Psoas muscle (tissue), 8 donors: ENCODE measurements around the gene PIGN. TPM values are rescaled to one million over a fixed set of nuclear protein-coding genes. Genes with fewer than 3 reads are reported as not detected.

Experiments used
- ATAC-seq, 4 donors: fragments of 200-7000 bp; cut with Tn5 transposase; one replicate each; pipeline ENCODE4 v1.9.1; 2020; ENCODE audit warnings: moderate library complexity in 3 of 4, mild to moderate bottlenecking in 2 of 4
- DNase-seq, 2 donors: peaks; one replicate each; pipeline ENCODE4 v3.0.0-alpha.2; 2020
- H3K27ac ChIP-seq: fragments of 200-600 bp; one replicate; pipeline ENCODE4 v1.8.0; 2022
- H3K27me3 ChIP-seq, 3 donors: fragments of 200-600 bp in 1 of 3; one replicate each; pipeline versions ENCODE4 v1.6.1 to v1.8.0; 2013 to 2022; ENCODE audit warnings: low read length in 2 of 3, mild to moderate bottlenecking in 2 of 3, moderate library complexity in 1 of 3; ENCODE audit not compliant: insufficient read depth in 3 of 3
- H3K36me3 ChIP-seq, 2 donors: fragments of 200-600 bp in 1 of 2; one replicate each; pipeline versions ENCODE4 v1.6.1 to v1.8.0; 2013 to 2022; ENCODE audit warnings: low read depth in 1 of 2, mild to moderate bottlenecking in 1 of 2, moderate library complexity in 1 of 2; ENCODE audit not compliant: insufficient read depth in 1 of 2
- H3K4me1 ChIP-seq: fragments of 200-600 bp; one replicate; pipeline ENCODE4 v1.8.0; 2022
- H3K4me3 ChIP-seq: fragments of 200-600 bp; one replicate; pipeline ENCODE4 v1.8.0; 2022; ENCODE audit warnings: mild to moderate bottlenecking
- H3K9me3 ChIP-seq: fragments of 200-600 bp; one replicate; pipeline ENCODE4 v1.8.0; 2022
- CTCF ChIP-seq: fragments of 200-600 bp; IDR thresholded peaks from one replicate; pipeline ENCODE4 v1.8.0; 2022; ENCODE audit warnings: antibody characterized with exemption
- WGBS, 3 donors: extraction: QIAGEN DNeasy Blood & Tissue Kit; methylation state at CpG; one replicate each; pipeline versions ENCODE4 v1.1.6 to v1.1.7; 2013; 5-methylcytosine and 5-hydroxymethylcytosine counted together
- intact Hi-C, 2 donors: fragments of 100-400 bp; cut with DNase I; formaldehyde crosslinking; loops; one replicate each; pipeline versions ENCODE4 v1.11.0 to v1.14.2; 2022
- polyA plus RNA-seq, 3 donors: library from polyadenylated mRNA; stranded (reverse); fragments of 200-250 nt; gene quantifications; one replicate each; pipeline ENCODE4 v1.2.3, GENCODE V29; 2013
- total RNA-seq, 4 donors: library from RNA; stranded (reverse); fragmentation: NEBNext Ultra II Directional in 2 of 4; extraction: Animal tissue kit (Norgen Biotek cat#: 25700) in 2 of 4; gene quantifications; one replicate each; pipeline versions ENCODE4 v1.2.1 to v1.2.4, GENCODE V29; 2021 to 2023
- donor health status: healthy with polysubstance abuse.
- donor health status: DM: no; HTN: no; CAD: no; lungs with moderate emphysema.
- donor health status: Bipolar disorder and iron deficiency.
- donor health status: healthy.
- donor health status: DM: yes; HTN: yes; CAD: no.
- donor health status: DM: no; HTN: no; CAD: no.
- donor health status: DM: no; HTN: no; CAD: no.
- donor health status: DM: yes; HTN: yes; CAD: no.

The PIGN gene
- total and polyA plus RNA-seq, 7 donors = 3.2 to 18.0 (median 9.5) TPM

DNA sequence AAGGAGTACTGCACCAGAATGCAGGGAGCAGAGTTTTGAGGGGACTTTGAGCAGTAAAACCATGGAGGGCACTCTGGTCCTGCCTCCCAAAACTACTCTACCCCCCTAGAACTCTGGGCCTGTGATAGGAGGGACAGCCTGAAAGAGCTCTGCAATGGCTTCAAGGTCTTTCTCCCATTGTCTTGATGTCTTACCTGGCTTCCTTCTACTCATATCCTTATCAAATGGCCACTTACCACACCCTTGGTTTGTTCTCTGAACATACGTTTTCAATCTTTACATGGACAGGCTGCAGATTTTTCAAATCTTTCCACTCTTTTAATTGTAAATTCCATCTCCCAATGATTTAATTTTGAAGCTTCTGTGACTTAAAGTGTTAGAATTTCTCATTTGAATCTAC is 27.9 kb upstream of the PIGN start:
- no peak for DNase-seq
- Histone ChIP-seq H3K4me3 (no peak overlapping the region), H3K9me3 (no peaks in the 10 kb centered on the region), H3K36me3 (peaks cover 0 to 24% of the 10 kb centered on the region in 2 donors), H3K27ac (no peak overlapping the region), H3K4me1 (peaks cover 5% of the 10 kb centered on the region), H3K27me3 (no peaks in the 10 kb centered on the region)
- ATAC-seq = no peak
- no peak for TF ChIP-seq CTCF
- intact Hi-C loops = no loop called here
- WGBS, 3 donors = 86 to 96% (median 94%) methylated on average over 1 of the region's 1 CpG

DNA sequence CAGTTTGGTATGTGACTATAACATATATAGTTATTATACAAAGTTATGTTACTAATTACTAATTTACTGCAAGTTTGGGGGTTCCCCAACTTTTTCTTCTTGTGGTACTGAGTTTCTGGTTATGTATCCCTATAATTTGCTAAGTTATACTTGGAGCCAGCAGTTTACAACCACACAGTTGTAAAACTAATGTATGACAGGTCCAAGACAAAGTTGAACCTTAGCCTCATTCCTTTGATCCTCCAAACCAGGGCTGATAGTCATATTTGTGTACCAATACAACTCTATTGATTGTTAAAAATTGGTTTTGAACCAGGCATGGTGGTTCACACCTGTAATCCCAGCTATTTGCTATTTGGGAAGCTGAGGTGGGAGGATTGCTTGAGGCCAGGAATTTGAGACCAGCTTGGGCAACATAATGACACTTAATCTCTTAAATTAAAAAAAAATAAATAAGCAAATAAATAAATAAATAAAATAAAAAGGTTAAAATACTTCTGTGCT is 24.5 kb upstream of the PIGN start:
- Histone ChIP-seq H3K9me3 (no peaks in the 10 kb centered on the region), H3K36me3 (peaks cover 0 to 24% of the 10 kb centered on the region in 2 donors), H3K27me3 (no peaks in the 10 kb centered on the region), H3K4me3 (no peak overlapping the region), H3K4me1 (no peaks in the 10 kb centered on the region), H3K27ac (no peak overlapping the region)
- no peak for TF ChIP-seq CTCF
- intact Hi-C loops = no loop called here
- DNase-seq (no peak), ATAC-seq (no peak)

DNA sequence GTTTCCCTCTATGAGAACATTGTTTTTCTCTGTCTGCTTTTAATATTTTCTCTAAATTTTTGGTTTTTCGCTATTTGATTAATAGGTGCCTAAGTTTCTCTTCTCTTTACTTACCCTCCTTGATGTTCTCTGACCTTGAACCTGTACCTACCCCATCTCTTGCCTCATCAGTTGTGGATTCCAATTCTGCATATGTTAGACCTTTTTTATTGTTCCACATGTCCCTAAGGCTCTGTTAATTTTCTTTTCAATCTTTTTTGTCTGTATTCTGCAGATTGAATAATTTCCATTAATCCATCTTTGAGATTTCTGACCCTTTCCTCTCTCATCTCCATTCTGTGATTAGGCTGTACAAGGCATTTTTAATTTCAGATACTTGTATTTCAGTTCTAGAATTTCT is 23.3 kb upstream of the PIGN start:
- Histone ChIP-seq H3K27me3 (no peaks in the 10 kb centered on the region), H3K4me1 (no peaks in the 10 kb centered on the region), H3K4me3 (no peak overlapping the region), H3K9me3 (no peaks in the 10 kb centered on the region), H3K27ac (no peak overlapping the region), H3K36me3 (peaks cover 0 to 24% of the 10 kb centered on the region in 2 donors)
- DNase-seq (no peak), ATAC-seq (no peak)
- no peak for TF ChIP-seq CTCF
- WGBS, 3 donors = 98 to 100% (median 100%) methylated on average over 1 of the region's 1 CpG
- intact Hi-C loops = no loop called here

GRCh38 chr18:62209046-62209445 is 22.2 kb upstream of the PIGN start:
- intact Hi-C loops = no loop called here
- H3K36me3 ChIP-seq = peaks cover 0 to 16% of the 10 kb centered on the region in 2 donors
- DNase-seq = no peak
- H3K4me1 ChIP-seq = no peaks in the 10 kb centered on the region
- H3K9me3 ChIP-seq = no peaks in the 10 kb centered on the region
- TF ChIP-seq CTCF = no peak
- no peak overlapping the region for H3K4me3 ChIP-seq
- ATAC-seq = no peak
- no peaks in the 10 kb centered on the region for H3K27me3 ChIP-seq
- H3K27ac ChIP-seq = no peak overlapping the region

GRCh38 chr18:62206593-62206992 is 19.7 kb upstream of the PIGN start:
- WGBS, 3 donors = 95 to 99% (median 96%) methylated on average over 4 of the region's 4 CpGs

More at GRCh38 chr18:62206593-62206992, 19.7 kb upstream of the PIGN start:
- Histone ChIP-seq H3K9me3 (no peaks in the 10 kb centered on the region), H3K36me3 (peaks cover 0 to 3% of the 10 kb centered on the region in 2 donors), H3K27me3 (no peaks in the 10 kb centered on the region), H3K27ac (no peak overlapping the region), H3K4me3 (no peak overlapping the region), H3K4me1 (no peaks in the 10 kb centered on the region)
- intact Hi-C loops = no loop called here
- ATAC-seq (no peak), DNase-seq (no peak)
- TF ChIP-seq CTCF = no peak
